ENCODE results near the gene SPATA12.

The SPATA12 gene, protein sequence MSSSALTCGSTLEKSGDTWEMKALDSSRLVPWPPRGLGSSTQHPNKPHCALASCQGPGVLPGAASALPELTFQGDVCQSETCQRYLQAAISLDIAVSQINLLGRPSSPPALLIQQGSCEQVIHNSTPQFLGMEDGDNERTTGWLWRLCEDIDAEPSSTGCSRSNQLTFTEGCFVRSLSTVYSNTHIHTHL

GRCh38 chr3:57060089-57060821 lies at the start of gene SPATA12:
TSS of gene SPATA12 (plus strand) at chr3:57060664. CDS start at chr3:57073695, 13,031 bp downstream.
- DNase-seq (ENCODE audit: low read depth in 2 of 3, low spot score in 2 of 3): no peak

DNA sequence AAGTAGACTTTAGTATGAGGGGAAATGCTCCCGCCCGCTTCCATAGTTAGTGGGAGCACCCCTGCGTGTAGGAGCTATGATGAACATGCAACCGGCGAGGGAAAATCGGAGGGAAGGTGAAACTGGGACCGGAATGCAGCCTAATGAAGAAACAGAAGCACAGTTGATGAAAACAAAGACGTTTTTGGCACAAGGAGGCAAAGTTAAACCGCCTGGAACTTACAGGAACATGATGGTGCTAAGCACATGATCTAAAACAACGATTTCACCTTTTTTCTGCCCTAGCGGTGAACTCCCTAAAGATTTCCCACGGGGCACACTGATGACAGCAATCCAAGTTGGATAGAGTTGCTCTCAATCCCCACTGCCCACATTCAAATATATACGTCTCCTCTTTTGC lies 49.4 kb upstream of the SPATA12 start:
- DNase-seq (ENCODE audit: low read depth in 2 of 3, low spot score in 2 of 3): no peak

GRCh38 chr3:57012847-57013246 lies 47.6 kb upstream of the SPATA12 start:
- DNase-seq (ENCODE audit: low read depth in 2 of 3, low spot score in 2 of 3): no peak

DNA sequence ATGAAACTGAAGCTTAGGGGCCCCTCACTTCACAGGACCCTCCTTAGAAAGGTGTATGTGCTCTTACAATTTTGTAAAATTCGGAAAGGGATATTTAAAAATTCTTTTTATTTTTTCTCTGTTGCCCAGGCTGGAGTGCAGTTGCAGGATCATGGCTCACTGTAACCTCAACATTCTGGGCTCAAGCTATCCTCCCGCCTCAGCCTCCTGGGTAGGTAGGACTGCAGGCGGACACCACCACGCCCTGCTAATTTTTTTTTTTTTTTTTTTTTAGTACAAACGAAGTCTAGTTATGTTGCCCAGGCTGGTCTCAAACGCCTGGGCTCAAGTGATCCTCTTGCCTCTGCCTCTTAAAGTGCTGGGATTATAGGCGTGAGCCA lies 45.1 kb upstream of the SPATA12 start:
- DNase-seq (ENCODE audit: low read depth in 2 of 3, low spot score in 2 of 3): no peak

- DNase-seq (ENCODE audit: low read depth in 2 of 3, low spot score in 2 of 3): no peak
Observed at GRCh38 chr3:57015912-57016311, 44.6 kb upstream of the SPATA12 start.

- DNase-seq (ENCODE audit: low read depth in 2 of 3, low spot score in 2 of 3): no peak
Observed at GRCh38 chr3:57017459-57017845, 43.0 kb upstream of the SPATA12 start.

GRCh38 chr3:57018246-57018645 lies 42.2 kb upstream of the SPATA12 start:
- DNase-seq (ENCODE audit: low read depth in 2 of 3, low spot score in 2 of 3): no peak

DNA sequence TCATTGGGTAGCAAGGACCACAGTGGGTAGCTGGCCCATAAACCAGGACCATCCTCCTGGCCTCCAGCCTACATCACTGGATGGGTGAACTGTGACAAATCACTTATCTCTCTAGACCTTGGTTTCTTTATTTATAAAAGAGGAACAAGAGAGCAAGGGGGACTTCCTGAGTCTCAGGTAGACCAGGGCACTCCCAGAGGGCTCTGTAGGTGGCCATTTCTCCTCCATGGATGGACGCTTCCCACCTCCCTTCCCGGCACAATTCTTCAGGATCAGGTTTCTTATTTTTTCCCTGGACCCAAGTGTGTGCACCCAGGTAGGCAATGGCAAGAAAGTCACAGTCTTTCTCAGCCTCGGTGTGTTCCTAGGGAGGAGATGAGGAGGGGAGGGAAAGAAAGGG lies 41.4 kb upstream of the SPATA12 start:
- no peak for DNase-seq (ENCODE audit: low read depth in 2 of 3, low spot score in 2 of 3)

DNA sequence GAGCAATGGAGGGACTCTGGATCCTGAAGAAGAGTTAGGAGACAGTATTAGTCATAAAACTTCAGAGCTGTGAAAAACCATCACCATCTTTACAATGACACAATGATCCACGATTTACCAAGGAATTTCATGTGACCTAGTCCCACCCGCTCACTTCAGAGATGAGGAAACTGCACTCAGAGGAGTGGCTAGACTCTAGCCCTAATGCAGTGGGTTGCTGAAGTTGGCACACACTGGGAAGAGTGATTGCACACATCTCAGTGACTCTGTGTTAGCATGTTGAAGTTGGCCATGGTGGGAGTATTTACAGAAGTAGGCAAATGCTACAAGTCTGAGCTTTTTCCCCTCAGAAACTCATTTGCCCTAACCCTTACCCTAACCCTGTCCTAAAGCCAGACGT lies 35.2 kb upstream of the SPATA12 start:
- no peak for DNase-seq (ENCODE audit: low read depth in 2 of 3, low spot score in 2 of 3)

DNA sequence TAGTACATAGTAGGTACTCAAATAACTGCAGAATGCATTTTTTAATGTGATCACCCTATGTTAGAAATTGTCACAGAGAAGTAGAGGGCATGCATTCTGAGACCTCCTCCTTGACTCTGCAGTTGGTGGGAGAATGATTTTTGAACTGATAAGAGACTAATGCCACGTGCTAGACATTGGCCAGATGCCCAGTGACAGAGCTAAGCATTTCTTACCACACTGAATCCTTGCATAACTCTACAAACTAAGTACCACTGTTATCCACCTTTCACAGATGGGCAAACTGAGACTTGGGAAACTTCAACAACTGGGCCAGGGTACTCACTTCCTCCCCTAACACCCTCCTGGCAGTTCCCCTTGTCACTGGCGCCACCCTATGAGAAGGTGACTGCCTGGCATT lies 33.5 kb upstream of the SPATA12 start:
- DNase-seq (ENCODE audit: low read depth in 2 of 3, low spot score in 2 of 3): no peak

- DNase-seq (ENCODE audit: low read depth in 2 of 3, low spot score in 2 of 3): no peak
Observed at GRCh38 chr3:57029383-57029782, 31.1 kb upstream of the SPATA12 start.

DNA sequence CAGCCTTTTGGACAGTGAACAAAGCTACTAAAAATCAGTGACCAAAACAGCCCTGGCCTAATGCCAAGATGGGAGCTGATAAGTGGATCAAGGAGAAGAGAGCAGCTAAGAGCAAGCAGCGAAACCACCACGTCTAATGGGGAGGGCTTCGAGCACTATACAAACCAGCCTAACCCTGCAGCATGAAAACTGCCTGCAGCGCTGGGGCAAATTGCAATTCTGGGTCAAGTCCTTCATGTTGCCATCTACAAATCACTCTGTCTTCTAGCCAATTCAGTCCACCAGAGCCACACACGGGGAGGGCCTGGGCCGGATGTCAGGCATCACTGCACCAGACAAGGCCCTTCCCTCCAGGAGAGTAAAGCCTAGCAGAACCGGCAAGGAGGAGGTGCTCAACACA lies 30.5 kb upstream of the SPATA12 start:
- DNase-seq (ENCODE audit: low read depth in 2 of 3, low spot score in 2 of 3): no peak

DNA sequence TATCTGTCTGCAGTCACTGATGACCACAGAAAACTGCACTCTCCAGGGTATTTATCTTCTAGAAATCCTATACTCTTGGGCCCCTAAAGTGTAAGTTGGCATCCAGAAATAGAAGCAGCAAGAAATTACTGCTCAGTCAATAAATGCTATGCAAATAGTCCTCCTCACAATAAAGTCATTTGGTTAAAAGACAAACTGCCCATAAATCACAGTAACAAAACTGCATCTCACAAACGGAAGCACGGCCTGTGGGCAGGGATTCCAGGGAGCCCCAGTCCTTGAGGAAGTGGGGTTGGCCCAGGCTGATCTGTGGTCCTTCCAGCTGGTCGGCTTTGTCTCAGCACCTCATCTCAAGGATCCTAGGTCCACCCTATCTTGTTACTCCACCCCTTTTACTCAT lies 29.7 kb upstream of the SPATA12 start:
- DNase-seq (ENCODE audit: low read depth in 2 of 3, low spot score in 2 of 3): no peak

GRCh38 chr3:57031631-57032541 lies 28.6 kb upstream of the SPATA12 start:
- DNase-seq (ENCODE audit: low read depth in 2 of 3, low spot score in 2 of 3): no peak

GRCh38 chr3:57036952-57037351 lies 23.5 kb upstream of the SPATA12 start:
- no peak for DNase-seq (ENCODE audit: low read depth in 2 of 3, low spot score in 2 of 3)

- DNase-seq (ENCODE audit: low read depth in 2 of 3, low spot score in 2 of 3): no peak
Observed at GRCh38 chr3:57038466-57039164, 21.8 kb upstream of the SPATA12 start.

- DNase-seq (ENCODE audit: low read depth in 2 of 3, low spot score in 2 of 3): no peak
Observed at GRCh38 chr3:57041674-57042073, 18.8 kb upstream of the SPATA12 start.

DNA sequence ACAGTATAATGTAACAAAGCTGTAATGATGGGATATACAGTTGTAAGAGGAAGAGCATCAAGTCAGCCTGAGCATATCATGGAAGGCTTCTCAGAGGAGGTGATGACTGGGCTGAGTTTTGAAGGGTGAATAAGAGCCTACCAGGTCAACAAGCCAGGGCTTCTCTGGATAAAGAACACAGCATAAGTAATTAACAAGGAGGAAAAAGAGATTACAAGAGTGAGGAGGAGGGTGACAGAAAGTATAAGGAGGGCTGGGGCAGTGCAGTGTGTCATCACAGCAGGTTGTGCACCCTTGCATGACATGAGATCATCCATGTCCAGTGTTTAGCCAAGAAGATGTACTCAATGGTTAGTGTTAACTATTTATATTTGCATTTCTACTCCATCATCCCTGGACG lies 16.9 kb upstream of the SPATA12 start:
- DNase-seq (ENCODE audit: low read depth in 2 of 3, low spot score in 2 of 3): no peak

GRCh38 chr3:57046101-57046765 lies 14.2 kb upstream of the SPATA12 start:
- DNase-seq (ENCODE audit: low read depth in 2 of 3, low spot score in 2 of 3): no peak

GRCh38 chr3:57048052-57048671 lies 12.3 kb upstream of the SPATA12 start:
- DNase-seq (ENCODE audit: low read depth in 2 of 3, low spot score in 2 of 3): no peak
